ENCODE measurements around the gene DCP1B.

The DCP1B gene

GRCh38 chr12:1919284-1919683 is 85.0 kb downstream of the DCP1B start:
- TF ChIP-seq CTCF (IDR thresholded peaks at IDR 0.05; ENCODE audit: borderline replicate concordance, control extremely low read depth, extremely low read depth, insufficient read depth, missing control alignments), result no peak
- in situ Hi-C loops (cut with MboI; ENCODE audit: low sequenced_read_pairs, unreplicated experiment), result no loop called here
- no peak for DNase-seq (ENCODE audit: low spot score)

DNA sequence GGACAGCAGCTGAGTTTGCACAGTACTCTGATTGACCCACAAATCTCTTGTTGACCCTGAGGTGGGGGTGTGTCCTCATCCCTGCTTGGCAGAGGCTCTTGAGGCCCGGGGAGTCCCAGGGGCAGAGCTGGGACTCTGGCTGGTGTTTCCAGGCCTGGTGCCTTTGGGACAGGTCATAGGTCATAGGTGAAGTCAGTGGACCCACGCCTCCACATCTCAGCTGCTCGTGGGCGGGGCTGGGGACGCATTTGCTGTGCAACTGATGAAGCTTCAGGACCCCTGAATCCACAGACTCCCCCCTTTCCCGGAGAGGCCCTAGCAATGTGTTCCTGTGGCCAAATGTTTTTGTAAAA is 85.4 kb downstream of the DCP1B start:
- DNase-seq (ENCODE audit: low spot score), result no peak
- no peak for TF ChIP-seq CTCF (IDR thresholded peaks at IDR 0.05; ENCODE audit: borderline replicate concordance, control extremely low read depth, extremely low read depth, insufficient read depth, missing control alignments)
- in situ Hi-C loops (cut with MboI; ENCODE audit: low sequenced_read_pairs, unreplicated experiment), result no loop called here

DNA sequence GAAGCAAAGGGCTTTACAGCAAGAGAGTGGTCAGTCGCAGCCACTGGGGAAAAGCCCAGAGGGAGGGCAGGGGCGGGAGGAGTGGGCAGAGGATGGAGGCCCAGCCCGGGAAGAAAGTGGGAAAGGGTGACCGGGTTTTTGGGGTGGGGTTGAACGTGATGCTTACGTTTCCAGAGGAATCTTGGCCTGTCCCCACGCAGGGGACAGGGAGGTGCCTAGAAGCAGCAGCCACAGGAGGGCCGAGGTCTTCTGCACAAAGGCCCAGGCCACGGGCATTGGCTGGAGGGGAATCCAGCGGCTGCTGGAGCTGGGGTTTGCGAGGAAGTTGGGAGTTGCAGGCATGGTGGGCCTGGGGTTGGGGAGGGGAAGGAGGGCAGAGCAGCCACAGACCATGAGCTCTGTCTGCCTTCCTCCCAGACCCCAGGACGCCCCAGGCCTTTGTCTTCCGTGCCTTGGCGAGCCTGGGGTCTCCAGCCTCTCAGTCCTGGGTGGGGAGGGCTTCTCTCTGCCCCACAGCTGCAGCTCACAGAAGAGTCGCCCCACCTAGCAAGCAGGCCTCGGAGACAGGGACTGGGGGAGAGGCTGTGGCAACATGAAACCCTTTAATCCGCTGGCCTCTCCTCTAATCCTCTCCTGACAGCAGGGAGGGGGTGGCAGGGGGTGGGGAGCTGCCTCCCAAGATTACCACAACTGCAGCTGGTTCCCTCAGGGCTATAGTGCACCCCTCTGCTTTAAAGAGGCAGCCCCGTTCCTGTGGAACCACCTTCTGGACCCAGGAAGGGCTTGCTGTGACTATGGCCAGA is 86.0 kb downstream of the DCP1B start, which contains the start of gene CACNA2D4:
Gene CACNA2D4, minus strand, starts transcription at position 572 of the 803 bp plus-strand sequence. Its CDS starts 179 bp downstream, at position 393.
- peak; percentile 24 for DNase-seq (ENCODE audit: low spot score)

DNA sequence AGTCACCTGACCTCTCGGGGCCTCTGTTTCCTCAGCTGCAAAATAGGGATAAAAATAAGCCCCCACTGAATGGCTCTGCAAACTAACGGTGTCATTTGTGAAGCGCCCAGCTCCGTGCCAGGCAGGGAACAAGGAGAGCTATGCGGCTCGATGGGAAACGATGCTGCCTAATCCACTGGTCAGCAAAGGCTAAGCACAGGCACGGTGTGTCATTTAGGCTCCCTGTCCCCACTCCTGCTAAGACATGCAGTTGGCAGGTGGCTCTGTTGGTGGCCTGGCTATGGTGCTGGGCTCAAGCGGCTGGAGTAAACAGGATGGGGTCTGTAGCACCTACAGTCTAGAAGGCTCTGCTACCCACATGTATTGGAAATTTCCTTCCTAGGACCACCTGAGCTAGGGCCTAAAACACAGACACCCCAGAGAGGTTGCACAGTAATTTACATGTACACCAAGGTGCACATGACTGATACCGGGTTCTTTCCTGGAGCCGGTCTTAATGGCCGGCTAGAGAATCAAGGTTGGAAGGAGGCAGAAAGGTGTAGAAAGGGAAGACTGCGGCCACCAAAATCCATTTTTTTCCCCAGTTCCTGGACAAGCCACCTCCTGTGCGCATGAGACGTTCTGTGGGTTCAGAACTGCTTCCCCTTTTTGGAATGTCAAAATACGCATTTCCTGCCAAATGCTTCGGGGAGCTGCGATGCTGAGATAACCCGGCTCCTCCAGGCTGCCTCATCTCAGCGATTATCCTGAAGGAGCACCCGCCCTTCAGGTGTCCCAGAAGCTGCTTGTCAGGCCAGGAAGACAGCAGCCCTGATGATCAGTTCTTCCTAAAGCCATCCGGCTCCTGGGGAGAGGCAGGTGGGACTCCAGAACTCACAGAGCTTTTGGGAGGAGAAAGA is 86.8 kb downstream of the DCP1B start:
- in situ Hi-C loops (cut with MboI; ENCODE audit: low sequenced_read_pairs, unreplicated experiment), result no loop called here
- peak; percentile 23 for DNase-seq (ENCODE audit: low spot score)
- TF ChIP-seq CTCF (IDR thresholded peaks at IDR 0.05; ENCODE audit: borderline replicate concordance, control extremely low read depth, extremely low read depth, insufficient read depth, missing control alignments), result no peak

More for the DNA sequence above, 86.0 kb downstream of the DCP1B start, which contains the start of gene CACNA2D4:
- TF ChIP-seq CTCF (IDR thresholded peaks at IDR 0.05; ENCODE audit: borderline replicate concordance, control extremely low read depth, extremely low read depth, insufficient read depth, missing control alignments), result no peak
- in situ Hi-C loops (cut with MboI; ENCODE audit: low sequenced_read_pairs, unreplicated experiment), result no loop called here

- in situ Hi-C loops (cut with MboI; ENCODE audit: low sequenced_read_pairs, unreplicated experiment), result no loop called here
- TF ChIP-seq CTCF (IDR thresholded peaks at IDR 0.05; ENCODE audit: borderline replicate concordance, control extremely low read depth, extremely low read depth, insufficient read depth, missing control alignments), result no peak
These were observed 87.7 kb downstream of the DCP1B start for GRCh38 chr12:1916371-1917171.

More at GRCh38 chr12:1916371-1917171, 87.7 kb downstream of the DCP1B start:
- peak; percentile 19 for DNase-seq (ENCODE audit: low spot score)
